Activated T-helper 1 cell treated with anti-CD3 and anti-CD28 coated beads, Interleukin-12 subunit alpha, Interleukin-12 subunit beta, Interleukin-2, Interleukin-4 antibody, amounts not matched to agents 30 ng/mL and 10 ng/mL and 1 ng/mL, durations not matched to agents 14 hours and 24 hours and 36 hours (primary cell): ENCODE data around the gene EFCAB5. TPM values are rescaled to one million over a fixed set of nuclear protein-coding genes. Genes with fewer than 3 reads are reported as not detected.
"Not testable (repeated sequence)": the region's sequence is repeated elsewhere in the genome, so short reads cannot be mapped to it uniquely, and the experiment has no call there.

Experiments
- DNase-seq: peaks from one replicate; pipeline ENCODE4 v3.0.0; 2021; ENCODE audit warnings: low spot score
- H3K27ac Mint-ChIP-seq: one replicate; pipeline ENCODE4 v1.8.0; 2021; ENCODE audit warnings: mild to moderate bottlenecking, mixed read lengths
- H3K27me3 Mint-ChIP-seq: one replicate; pipeline ENCODE4 v1.8.0; 2022; ENCODE audit warnings: mild to moderate bottlenecking, moderate library complexity, mixed read lengths; ENCODE audit not compliant: insufficient read depth
- H3K36me3 Mint-ChIP-seq: one replicate; pipeline ENCODE4 v1.8.0; 2021; ENCODE audit warnings: low read depth, mixed read lengths
- H3K4me1 Mint-ChIP-seq: one replicate; pipeline ENCODE4 v1.8.0; 2021; ENCODE audit warnings: low read depth, mixed read lengths
- H3K4me3 Mint-ChIP-seq: one replicate; pipeline ENCODE4 v1.8.0; 2021; ENCODE audit warnings: mild to moderate bottlenecking, moderate library complexity, mixed read lengths
- H3K9me3 Mint-ChIP-seq: one replicate; pipeline ENCODE4 v1.8.0; 2021; ENCODE audit warnings: mixed read lengths
- intact Hi-C: fragments of 100-400 bp; cut with micrococcal nuclease; formaldehyde crosslinking; loops from one replicate; pipeline ENCODE4 v1.15.1; 2024
- total RNA-seq: library from RNA; stranded (reverse); gene quantifications from 2 replicates; pipeline ENCODE4 v1.2.3, GENCODE V29; 2022

The EFCAB5 gene
- 0.60 and 0.78 TPM in 2 replicates for total RNA-seq

DNA sequence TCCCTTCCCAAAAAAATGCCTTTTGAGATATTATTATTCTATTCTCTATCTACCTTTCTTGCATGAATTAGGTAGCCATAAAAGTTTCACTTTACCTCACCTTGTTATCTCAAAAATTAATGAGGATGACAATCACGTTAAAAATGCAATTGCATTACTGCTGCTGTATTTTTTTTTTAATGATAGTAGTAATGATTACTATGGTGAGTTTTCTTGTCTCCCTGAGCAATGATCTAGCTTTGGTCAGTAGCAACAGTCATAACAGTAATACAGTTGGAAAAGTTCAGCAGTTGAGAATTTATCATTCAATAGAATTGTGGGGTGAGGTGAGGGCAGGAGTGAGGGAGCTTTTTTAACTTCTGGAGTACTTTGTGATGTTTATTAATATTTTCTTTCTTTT is at the start of gene EFCAB5:
EFCAB5 (plus strand) TSS at position 301 of the 400 bp plus-strand sequence. CDS start 163 bp downstream, outside the sequence.
- Mint-ChIP-seq H3K27me3 (peaks cover 2% of the 10 kb centered on the region), H3K9me3 (no peaks in the 10 kb centered on the region), H3K4me3 (no peak within 1 kb of the TSS), H3K4me1 (peaks cover 9% of the 10 kb centered on the region), H3K27ac (no peak within 1 kb of the TSS), H3K36me3 (no peaks in the 10 kb centered on the region)
- intact Hi-C loops: no loop called here
- DNase-seq: no peak

DNA sequence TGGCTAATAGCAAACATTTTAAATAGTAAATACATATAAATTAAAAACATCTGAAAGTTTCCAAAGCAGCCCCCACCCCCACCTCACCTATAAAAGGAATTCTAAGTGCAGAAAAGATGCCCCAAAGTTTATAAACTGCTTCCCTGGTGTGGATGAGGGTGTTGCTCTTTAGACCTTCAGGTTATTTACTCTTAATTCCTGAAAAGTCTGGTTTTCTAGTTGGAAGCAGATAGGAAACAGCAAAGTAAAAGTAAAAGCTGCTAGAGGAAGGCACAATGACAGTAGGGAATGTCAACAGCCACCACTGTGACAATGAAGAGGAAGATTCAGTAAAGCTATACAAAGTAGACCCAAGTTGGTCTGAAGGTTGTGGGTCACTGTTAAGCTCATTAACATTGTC is 49.2 kb upstream of the EFCAB5 start:
- no peaks in the 10 kb centered on the region for H3K27me3 Mint-ChIP-seq
- no peak overlapping the region for H3K27ac Mint-ChIP-seq
- H3K9me3 Mint-ChIP-seq: peaks cover 13% of the 10 kb centered on the region
- no peak for DNase-seq
- no peak overlapping the region for H3K4me3 Mint-ChIP-seq
- intact Hi-C loops: no loop called here
- peaks cover 8% of the 10 kb centered on the region for H3K36me3 Mint-ChIP-seq
- peaks cover 15% of the 10 kb centered on the region for H3K4me1 Mint-ChIP-seq

- H3K4me3 Mint-ChIP-seq, intact Hi-C loops, H3K9me3 Mint-ChIP-seq: not testable (repeated sequence)
Measured at GRCh38 chr17:29897136-29897535, 44.3 kb upstream of the EFCAB5 start.

GRCh38 chr17:29903471-29903870 is 38.0 kb upstream of the EFCAB5 start:
- Mint-ChIP-seq H3K36me3 (peaks cover 11% of the 10 kb centered on the region), H3K4me1 (peaks cover 18% of the 10 kb centered on the region), H3K27me3 (no peaks in the 10 kb centered on the region), H3K4me3 (no peak overlapping the region), H3K27ac (no peak overlapping the region), H3K9me3 (peaks cover 16% of the 10 kb centered on the region)
- intact Hi-C loops: no loop called here
- no peak for DNase-seq

More at GRCh38 chr17:29897136-29897535, 44.3 kb upstream of the EFCAB5 start:
- peaks cover 13% of the 10 kb centered on the region for H3K4me1 Mint-ChIP-seq
- H3K27me3 Mint-ChIP-seq, H3K36me3 Mint-ChIP-seq, DNase-seq, H3K27ac Mint-ChIP-seq: not testable (repeated sequence)

GRCh38 chr17:29905086-29905878 is 36.2 kb upstream of the EFCAB5 start:
- Mint-ChIP-seq H3K4me3 (no peak overlapping the region), H3K4me1 (peaks cover 30% of the 10 kb centered on the region), H3K36me3 (peaks cover 13% of the 10 kb centered on the region), H3K27ac (no peak overlapping the region), H3K9me3 (peaks cover 16% of the 10 kb centered on the region), H3K27me3 (no peaks in the 10 kb centered on the region)
- no peak for DNase-seq
- intact Hi-C loops: no loop called here

GRCh38 chr17:29905879-29906167 is 35.6 kb upstream of the EFCAB5 start:
- DNase-seq: no peak
- no peaks in the 10 kb centered on the region for H3K27me3 Mint-ChIP-seq
- no peak overlapping the region for H3K4me3 Mint-ChIP-seq
- peaks cover 16% of the 10 kb centered on the region for H3K9me3 Mint-ChIP-seq
- intact Hi-C loops: no loop called here
- no peak overlapping the region for H3K27ac Mint-ChIP-seq
- H3K4me1 Mint-ChIP-seq: peaks cover 30% of the 10 kb centered on the region
- peaks cover 14% of the 10 kb centered on the region for H3K36me3 Mint-ChIP-seq

DNA sequence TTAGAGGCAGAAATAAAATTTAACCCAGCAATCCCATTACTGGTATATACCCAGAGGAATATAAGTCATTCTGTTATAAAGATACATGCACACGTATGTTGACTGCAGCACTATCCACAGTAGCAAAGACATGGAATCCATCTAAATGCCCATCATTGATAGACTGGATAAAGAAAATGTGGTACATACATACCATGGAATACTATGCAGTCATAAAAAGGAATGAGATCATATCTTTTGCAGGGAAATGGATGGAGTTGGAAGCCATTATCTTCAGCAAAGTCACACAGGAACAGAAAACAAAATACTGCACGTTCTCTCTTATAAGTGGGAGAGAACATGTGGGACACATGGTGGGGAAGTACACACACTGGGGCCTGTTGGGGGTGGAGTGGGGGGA is 34.5 kb upstream of the EFCAB5 start:
- no peak overlapping the region for H3K4me3 Mint-ChIP-seq
- H3K27ac Mint-ChIP-seq: no peak overlapping the region
- DNase-seq: no peak
- H3K27me3 Mint-ChIP-seq: no peaks in the 10 kb centered on the region
- H3K36me3 Mint-ChIP-seq: peaks cover 16% of the 10 kb centered on the region
- H3K4me1 Mint-ChIP-seq: peaks cover 23% of the 10 kb centered on the region
- H3K9me3 Mint-ChIP-seq: peaks cover 16% of the 10 kb centered on the region
- intact Hi-C loops: no loop called here

- H3K9me3 Mint-ChIP-seq: peaks cover 16% of the 10 kb centered on the region
- intact Hi-C loops: no loop called here
- peaks cover 16% of the 10 kb centered on the region for H3K36me3 Mint-ChIP-seq
- no peak overlapping the region for H3K27ac Mint-ChIP-seq
- no peaks in the 10 kb centered on the region for H3K27me3 Mint-ChIP-seq
- no peak overlapping the region for H3K4me3 Mint-ChIP-seq
- no peak for DNase-seq
- H3K4me1 Mint-ChIP-seq: peaks cover 20% of the 10 kb centered on the region
Measured at GRCh38 chr17:29909236-29910003, 32.0 kb upstream of the EFCAB5 start.

GRCh38 chr17:29911641-29912177 is 29.7 kb upstream of the EFCAB5 start:
- H3K27ac Mint-ChIP-seq: no peak overlapping the region
- intact Hi-C loops: no loop called here
- H3K27me3 Mint-ChIP-seq: no peaks in the 10 kb centered on the region

GRCh38 chr17:29914819-29915537 is 26.5 kb upstream of the EFCAB5 start:
- no peak overlapping the region for H3K4me3 Mint-ChIP-seq
- no peak for DNase-seq

More at GRCh38 chr17:29911641-29912177, 29.7 kb upstream of the EFCAB5 start:
- H3K36me3 Mint-ChIP-seq: peaks cover 10% of the 10 kb centered on the region
- H3K4me3 Mint-ChIP-seq: no peak overlapping the region
- DNase-seq: no peak
- peaks cover 7% of the 10 kb centered on the region for H3K9me3 Mint-ChIP-seq
- peaks cover 23% of the 10 kb centered on the region for H3K4me1 Mint-ChIP-seq

DNA sequence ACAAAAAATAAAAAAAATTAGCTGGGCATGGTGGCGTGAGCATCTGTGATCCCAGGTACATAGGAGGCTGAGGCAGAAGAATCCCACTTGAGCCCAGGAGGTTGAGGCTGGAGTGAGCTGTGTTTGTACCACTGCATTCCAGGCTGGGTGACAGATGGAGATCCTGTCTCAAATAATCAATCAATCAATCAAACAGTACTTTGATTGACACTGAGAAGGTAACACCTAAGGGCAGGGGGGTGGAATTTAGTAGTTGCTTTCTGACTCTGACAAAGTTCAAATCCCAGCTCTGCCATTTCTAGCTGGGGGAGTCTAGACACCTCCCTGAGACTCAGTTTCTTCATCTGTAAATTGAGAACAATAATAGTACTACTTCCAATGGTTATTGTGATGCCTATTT is 23.4 kb upstream of the EFCAB5 start:
- peaks cover 32% of the 10 kb centered on the region for H3K4me1 Mint-ChIP-seq
- H3K4me3 Mint-ChIP-seq: no peak overlapping the region
- H3K27me3 Mint-ChIP-seq: no peaks in the 10 kb centered on the region
- H3K27ac Mint-ChIP-seq: no peak overlapping the region
- peaks cover 13% of the 10 kb centered on the region for H3K36me3 Mint-ChIP-seq
- DNase-seq: no peak
- no peaks in the 10 kb centered on the region for H3K9me3 Mint-ChIP-seq
- intact Hi-C loops: no loop called here

More at GRCh38 chr17:29914819-29915537, 26.5 kb upstream of the EFCAB5 start:
- intact Hi-C loops: loop anchor here (2.0 kb wide), 1 partner anchor 14 kb away; no protein-coding TSS in a partner anchor
- no peaks in the 10 kb centered on the region for H3K27me3 Mint-ChIP-seq
- H3K36me3 Mint-ChIP-seq: peaks cover 14% of the 10 kb centered on the region
- H3K9me3 Mint-ChIP-seq: no peaks in the 10 kb centered on the region
- H3K4me1 Mint-ChIP-seq: peaks cover 28% of the 10 kb centered on the region
- no peak overlapping the region for H3K27ac Mint-ChIP-seq

GRCh38 chr17:29918922-29919856 is 22.2 kb upstream of the EFCAB5 start:
- Mint-ChIP-seq H3K36me3 (peaks cover 13% of the 10 kb centered on the region), H3K9me3 (no peaks in the 10 kb centered on the region), H3K4me3 (no peak overlapping the region), H3K27ac (no peak overlapping the region), H3K4me1 (peaks cover 32% of the 10 kb centered on the region), H3K27me3 (no peaks in the 10 kb centered on the region)
- intact Hi-C loops: no loop called here
- DNase-seq: no peak
